ENCODE measurements around the gene DEXI. TPM values are rescaled to one million over a fixed set of nuclear protein-coding genes. Genes with fewer than 3 reads are reported as not detected.

The DEXI gene
- total and polyA plus RNA-seq, 9 of the 15 experiments (the other 6 are each of a cell fraction or from before 2014, with no cell fraction given) = 2.9 to 40.1 (median 22.0) TPM

GRCh38 chr16:10944249-10945064, 2.2 kb upstream of the DEXI start, which contains the start of gene CLEC16A (continued):
- TF ChIP-seq ZNF518B (CRISPR knock-in tag; IDR thresholded peaks at IDR 0.05) (no peak), MAX (CRISPR knock-in tag; IDR thresholded peaks at IDR 0.05) (peak; percentile 71), HNRNPH1 (optimal IDR thresholded peaks at IDR 0.05; ENCODE audit: low read depth, low read length) (no peak), POU5F1 (IDR thresholded peaks at IDR 0.05; ENCODE audit: borderline replicate concordance, low read depth, low read length, partially characterized antibody) (peak; percentile 91), SIX5 (IDR thresholded peaks at IDR 0.05; ENCODE audit: borderline replicate concordance in 1 of 2, insufficient read depth in 1 of 2, low read depth in 1 of 2, low read length in 2 of 2) (peak; percentile 97 to 98), TOE1 (IDR thresholded peaks at IDR 0.05; ENCODE audit: borderline replicate concordance) (0 out of 2 replicates have a peak, but pooled peaks have one; percentile 43), TOE1 (CRISPR knock-in tag; IDR thresholded peaks at IDR 0.05; ENCODE audit: borderline replicate concordance, low read depth) (no peak), SAP30 (IDR thresholded peaks at IDR 0.05; ENCODE audit: borderline replicate concordance, insufficient read depth, low read depth, low read length, poor library complexity, severe bottlenecking) (peak; percentile 85), DACH1 (IDR thresholded peaks at IDR 0.05; ENCODE audit: partially characterized antibody) (no peak), MCM2 (IDR thresholded peaks at IDR 0.05; ENCODE audit: low read depth) (no peak), ZNF740 (CRISPR knock-in tag; IDR thresholded peaks at IDR 0.05) (no peak), ZNF740 (tag; IDR thresholded peaks at IDR 0.05) (no peak), FOXA1 (IDR thresholded peaks at IDR 0.05; ENCODE audit: borderline replicate concordance) (no peak), ZNF79 (CRISPR knock-in tag; IDR thresholded peaks at IDR 0.05; ENCODE audit: low read depth) (no peak), ZNF143 (CRISPR knock-in tag; IDR thresholded peaks at IDR 0.05) (peak; percentile 100), NCOA1 (IDR thresholded peaks at IDR 0.05; ENCODE audit: low read depth) (no peak), ZNF77 (CRISPR knock-in tag; IDR thresholded peaks at IDR 0.05) (no peak), TEAD1 (CRISPR knock-in tag; IDR thresholded peaks at IDR 0.05) (peak; percentile 73 to 80; a peak in 3 of 4 replicates), FOXP4 (CRISPR knock-in tag; IDR thresholded peaks at IDR 0.05; ENCODE audit: borderline replicate concordance) (no peak), FUS (optimal IDR thresholded peaks at IDR 0.05; ENCODE audit: low read depth, low read length) (no peak), CSDE1 (IDR thresholded peaks at IDR 0.05) (no peak)

Measured in K562 (cell line).